Cardiac muscle cell (in vitro differentiated cells and primary cell): ENCODE results near the gene MAML3. TPM values are rescaled to one million over a fixed set of nuclear protein-coding genes. Genes with fewer than 3 reads are reported as not detected.

Experiments
- DNase-seq, 2 donors: peaks; one replicate each; pipeline versions ENCODE4 v3.0.0 to v3.0.0-alpha.2; 2010 to 2017; ENCODE audit warnings: low read depth in 1 of 2, low spot score in 1 of 2
- H3K27ac ChIP-seq: fragments of 200-600 bp; sonication (generic); 2 replicates; pipeline ENCODE4 v1.5.1; 2016
- H3K27me3 ChIP-seq: fragments of 200-600 bp; sonication (generic); 2 replicates; pipeline ENCODE4 v1.6.0; 2016; ENCODE audit warnings: control low read depth
- H3K36me3 ChIP-seq: fragments of 200-600 bp; sonication (generic); 2 replicates; pipeline ENCODE4 v1.5.1; 2016; ENCODE audit warnings: control low read depth
- H3K4me1 ChIP-seq: fragments of 200-600 bp; sonication (generic); 2 replicates; pipeline ENCODE4 v1.8.1; 2017; ENCODE audit warnings: low read depth, mild to moderate bottlenecking, mixed run types
- H3K4me3 ChIP-seq: fragments of 200-600 bp; sonication (generic); 2 replicates; pipeline ENCODE4 v1.5.1; 2016; ENCODE audit warnings: mild to moderate bottlenecking
- H3K9me3 ChIP-seq: fragments of 200-600 bp; sonication (generic); 2 replicates; pipeline ENCODE4 v1.5.1; 2017; ENCODE audit warnings: low read depth, mild to moderate bottlenecking, control low read depth
- CTCF ChIP-seq: IDR thresholded peaks from 2 replicates; pipeline ENCODE4 v1.5.1; 2012; ENCODE audit warnings: low read depth, mild to moderate bottlenecking, low read length
- polyA plus RNA-seq: library from polyadenylated mRNA; unstranded; fragments of >200 nt; fragmentation: Nextera tagmentation; extraction: Ambion mirVana; gene quantifications from 2 replicates; pipeline ENCODE4 v1.2.1, GENCODE V29; 2016
- total RNA-seq: library from RNA; depleted of rRNA; stranded (reverse); fragments of >200 nt; gene quantifications from 2 replicates; pipeline ENCODE4 v1.2.3, GENCODE V29; 2016

The MAML3 gene
- total and polyA plus RNA-seq, 2 experiments from 2014 or later: 7.8 to 22.8 TPM

DNA sequence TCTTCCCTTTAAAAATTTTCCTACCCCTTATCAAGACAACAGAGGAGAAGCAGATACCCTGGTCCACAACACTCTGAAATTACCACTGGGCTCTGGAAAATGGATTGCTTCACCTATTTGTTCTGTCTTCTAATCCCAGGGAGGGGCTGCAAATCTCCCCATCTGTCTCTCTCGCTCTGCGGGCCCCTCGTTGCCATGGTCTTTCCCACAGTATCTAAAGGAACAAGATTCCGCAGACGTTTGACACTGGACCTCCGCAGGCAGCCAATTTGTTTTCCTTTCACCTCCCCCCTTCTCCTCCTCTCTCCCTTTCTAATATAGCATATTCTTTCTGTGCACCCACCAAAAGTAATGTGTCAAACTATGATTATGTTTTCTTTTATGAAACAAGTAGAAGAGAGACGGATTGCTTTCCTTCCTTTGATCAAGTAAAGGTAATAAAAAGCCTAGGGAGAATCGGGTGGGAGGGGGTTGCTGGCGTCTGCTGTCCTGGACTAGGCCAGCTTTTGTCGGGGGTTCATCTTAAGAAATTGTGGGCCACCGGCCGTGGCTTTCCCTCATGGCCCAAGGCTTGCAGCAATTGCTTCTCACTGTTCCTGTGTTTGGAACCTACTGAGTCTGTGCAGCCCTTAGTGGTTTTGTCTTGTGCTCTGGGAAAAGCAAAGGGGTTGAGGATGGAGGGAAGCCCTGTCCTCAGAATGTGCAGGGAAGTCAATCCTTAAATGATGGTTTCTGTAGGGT, 407.4 kb downstream of the MAML3 start:
- DNase-seq: peak in 1 of 2 donors; percentile 59
- TF ChIP-seq CTCF: no peak
- H3K27ac ChIP-seq: peak overlapping the region; percentile 54
- H3K27me3 ChIP-seq: no peaks in the 10 kb centered on the region
- H3K9me3 ChIP-seq: no peaks in the 10 kb centered on the region
- H3K4me3 ChIP-seq: no peak overlapping the region
- peaks cover 68% of the 10 kb centered on the region for H3K4me1 ChIP-seq
- H3K36me3 ChIP-seq: no peaks in the 10 kb centered on the region

DNA sequence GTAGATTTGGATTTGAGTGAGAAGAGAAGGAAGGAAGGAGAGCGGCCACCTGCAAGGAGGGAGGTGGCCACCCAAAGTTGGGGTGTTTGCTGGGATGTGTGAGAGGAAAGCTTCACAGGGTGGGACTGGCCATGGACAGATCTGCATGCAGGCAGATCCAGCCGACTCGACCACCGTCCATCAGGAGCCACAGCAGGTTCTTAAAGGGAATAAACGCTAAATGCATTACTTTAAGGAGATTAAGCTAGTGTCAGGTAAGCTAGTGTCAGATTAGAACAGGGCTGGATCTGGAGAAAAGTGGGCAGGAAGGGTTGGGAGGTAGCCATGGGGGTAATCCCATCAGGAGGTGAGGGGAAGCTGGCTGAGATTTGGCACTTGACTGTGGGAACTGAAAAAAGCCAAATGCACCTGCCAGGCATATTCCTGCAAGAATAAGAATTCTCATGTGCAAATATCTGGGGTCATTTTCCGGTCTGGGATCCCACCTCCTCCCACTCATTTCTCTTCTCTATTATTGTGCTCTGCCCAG, 408.8 kb downstream of the MAML3 start:
- Histone ChIP-seq H3K27me3 (no peaks in the 10 kb centered on the region), H3K9me3 (no peaks in the 10 kb centered on the region), H3K4me1 (peaks cover 68% of the 10 kb centered on the region), H3K27ac (peak overlapping the region; percentile 52), H3K36me3 (no peaks in the 10 kb centered on the region), H3K4me3 (no peak overlapping the region)
- DNase-seq: no peak
- TF ChIP-seq CTCF: no peak

- H3K27ac ChIP-seq: peak overlapping the region; percentile 52
- H3K9me3 ChIP-seq: no peaks in the 10 kb centered on the region
- H3K4me1 ChIP-seq: peaks cover 68% of the 10 kb centered on the region
- H3K4me3 ChIP-seq: no peak overlapping the region
- no peaks in the 10 kb centered on the region for H3K36me3 ChIP-seq
- no peak for DNase-seq
- TF ChIP-seq CTCF: no peak
- H3K27me3 ChIP-seq: no peaks in the 10 kb centered on the region
Measured at GRCh38 chr4:139744232-139744631, 409.8 kb downstream of the MAML3 start.

GRCh38 chr4:139743027-139743426, 411.0 kb downstream of the MAML3 start:
- Histone ChIP-seq H3K9me3 (no peaks in the 10 kb centered on the region), H3K4me1 (peaks cover 70% of the 10 kb centered on the region), H3K36me3 (no peaks in the 10 kb centered on the region), H3K27me3 (no peaks in the 10 kb centered on the region), H3K4me3 (no peak overlapping the region), H3K27ac (peak overlapping the region; percentile 27)
- no peak for DNase-seq
- TF ChIP-seq CTCF: no peak

- Histone ChIP-seq H3K4me3 (no peak overlapping the region), H3K27ac (peak overlapping the region; percentile 90), H3K27me3 (no peaks in the 10 kb centered on the region), H3K4me1 (peaks cover 64% of the 10 kb centered on the region), H3K36me3 (no peaks in the 10 kb centered on the region), H3K9me3 (no peaks in the 10 kb centered on the region)
- DNase-seq: peak in 1 of 2 donors; percentile 97
- TF ChIP-seq CTCF: peak; percentile 35
Measured at GRCh38 chr4:139740531-139741041, 413.4 kb downstream of the MAML3 start.
